Endometrial microvascular endothelial cells (primary cell): ENCODE measurements around the gene CHAT. TPM values are rescaled to one million over a fixed set of nuclear protein-coding genes. Genes with fewer than 3 reads are reported as not detected.

Experiments used
- in situ Hi-C: cut with HindIII; loops from 2 replicates; pipeline ENCODE4 v1.10.0; 2017; ENCODE audit warnings: low sequenced_read_pairs, low pct_unique_long_range_greater_than_20kb; ENCODE audit errors: inconsistent ontology term
- total RNA-seq: library from RNA; depleted of rRNA; stranded (reverse); fragments of >200 nt; gene quantifications from one replicate; pipeline ENCODE4 v1.2.3, GENCODE V29; 2015; ENCODE audit errors: inconsistent ontology term

The CHAT gene
- total RNA-seq, 1 donor from 2014 or later: not detected

DNA sequence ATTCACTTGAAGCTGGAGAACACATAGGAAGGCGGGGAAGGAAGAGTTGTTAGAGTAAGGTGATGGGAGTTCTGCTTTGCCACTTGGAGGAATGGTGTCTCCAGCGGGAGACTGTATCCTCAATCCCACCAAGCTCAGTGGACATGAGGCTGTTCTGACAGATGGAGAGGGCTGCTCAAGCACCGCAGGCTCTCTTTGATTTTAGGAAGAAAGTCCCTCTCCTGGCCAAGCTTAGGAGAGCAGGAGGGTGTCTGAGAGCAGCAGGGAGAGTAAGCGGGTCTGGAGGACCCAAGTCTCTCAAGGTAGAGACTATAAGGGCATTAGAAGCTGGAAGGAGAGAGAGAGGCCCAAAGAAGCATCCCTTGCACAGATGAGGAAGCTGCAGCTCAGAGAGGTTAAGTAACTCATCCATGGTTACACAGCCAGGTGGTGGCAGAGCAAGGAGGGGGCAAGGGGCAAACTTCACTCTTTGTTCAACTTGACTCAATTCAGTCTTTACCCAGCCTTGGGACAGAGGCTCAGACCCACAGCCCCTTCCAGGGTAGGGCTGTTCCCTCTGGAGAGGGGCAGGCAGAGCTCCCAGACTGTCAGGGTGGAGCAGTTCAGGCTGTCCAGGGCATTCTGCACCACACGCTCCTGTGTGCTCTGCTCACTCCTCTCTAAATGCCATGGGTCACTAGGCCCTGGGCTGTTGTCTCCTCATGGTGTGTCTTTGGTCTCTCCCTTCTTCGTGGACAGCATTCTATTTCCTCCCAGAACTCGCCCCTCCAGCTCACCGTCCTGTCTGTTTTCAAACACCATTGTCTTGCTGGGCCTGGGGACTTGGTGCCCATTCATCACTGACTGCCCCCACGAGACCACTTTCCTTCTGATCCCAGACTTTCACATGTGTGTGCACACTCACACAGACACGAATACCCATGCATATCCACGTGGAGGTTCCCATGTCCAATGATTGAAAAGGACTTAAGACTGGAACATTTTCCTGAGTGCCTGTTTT is 8.9 kb downstream of the CHAT start:
- in situ Hi-C loops: no loop called here

GRCh38 chr10:49624629-49625028 is 10.8 kb downstream of the CHAT start:
- in situ Hi-C loops: no loop called here

DNA sequence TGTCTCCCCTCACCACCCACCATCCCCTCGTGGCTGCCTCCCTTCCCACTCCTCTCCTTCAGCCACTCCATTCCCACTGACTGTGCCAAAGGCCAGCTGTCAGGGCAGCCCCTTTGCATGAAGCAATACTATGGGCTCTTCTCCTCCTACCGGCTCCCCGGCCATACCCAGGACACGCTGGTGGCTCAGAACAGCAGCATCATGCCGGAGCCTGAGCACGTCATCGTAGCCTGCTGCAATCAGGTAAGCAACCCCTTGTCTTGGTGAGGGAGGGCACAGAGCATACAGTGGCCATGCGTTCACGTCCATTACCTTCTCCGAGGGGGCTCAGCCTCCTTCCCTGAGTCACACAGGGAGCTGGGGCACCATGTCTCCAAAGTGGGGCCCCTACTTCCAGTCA is 11.6 kb downstream of the CHAT start:
- in situ Hi-C loops: no loop called here

GRCh38 chr10:49627038-49627437 is 13.2 kb downstream of the CHAT start:
- in situ Hi-C loops: no loop called here

GRCh38 chr10:49627644-49628247 is 13.9 kb downstream of the CHAT start:
- in situ Hi-C loops: no loop called here

DNA sequence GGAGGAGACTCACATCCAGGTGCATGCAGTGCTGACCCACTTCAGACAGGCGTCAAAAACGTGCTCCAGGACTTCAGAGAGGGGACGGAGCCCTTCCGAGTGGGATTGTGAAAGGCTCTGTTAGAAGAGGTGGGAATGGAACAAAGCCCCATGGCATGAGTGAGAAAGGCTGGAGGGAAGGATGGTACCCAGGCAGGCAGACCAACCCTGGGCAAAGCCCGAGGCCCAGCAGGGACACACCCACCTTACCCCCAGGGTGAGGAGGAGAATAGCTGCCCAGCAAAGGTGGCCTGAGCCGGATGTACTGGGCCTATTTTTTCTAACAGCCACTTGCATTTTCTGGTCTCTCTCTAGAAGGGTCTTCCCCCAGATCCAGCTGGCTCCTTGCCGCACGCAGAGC is 14.8 kb downstream of the CHAT start:
- in situ Hi-C loops: no loop called here

DNA sequence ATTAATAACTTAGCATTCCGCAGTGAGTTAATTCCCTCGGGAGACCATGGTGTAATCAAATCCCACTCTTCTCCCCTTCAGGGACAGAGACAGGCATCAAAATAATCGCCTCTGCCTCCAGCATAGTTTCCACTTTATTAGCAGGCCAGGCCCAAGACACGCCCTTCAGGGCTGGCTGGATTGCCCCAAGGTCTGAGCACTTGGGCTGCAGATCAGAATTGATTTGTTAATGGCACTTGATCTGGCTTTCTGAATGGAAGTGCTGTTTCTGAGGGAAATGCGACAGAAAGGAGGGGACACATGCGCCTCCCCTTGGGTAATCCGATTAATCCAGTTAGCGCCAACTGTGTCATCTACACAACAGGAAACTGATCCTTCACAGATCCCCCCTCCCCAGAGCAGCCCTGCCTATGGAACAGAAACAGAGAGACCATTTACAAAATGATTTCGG is 15.6 kb downstream of the CHAT start:
- in situ Hi-C loops: no loop called here

- in situ Hi-C loops: no loop called here
Measured at GRCh38 chr10:49631975-49632374, 18.1 kb downstream of the CHAT start.

DNA sequence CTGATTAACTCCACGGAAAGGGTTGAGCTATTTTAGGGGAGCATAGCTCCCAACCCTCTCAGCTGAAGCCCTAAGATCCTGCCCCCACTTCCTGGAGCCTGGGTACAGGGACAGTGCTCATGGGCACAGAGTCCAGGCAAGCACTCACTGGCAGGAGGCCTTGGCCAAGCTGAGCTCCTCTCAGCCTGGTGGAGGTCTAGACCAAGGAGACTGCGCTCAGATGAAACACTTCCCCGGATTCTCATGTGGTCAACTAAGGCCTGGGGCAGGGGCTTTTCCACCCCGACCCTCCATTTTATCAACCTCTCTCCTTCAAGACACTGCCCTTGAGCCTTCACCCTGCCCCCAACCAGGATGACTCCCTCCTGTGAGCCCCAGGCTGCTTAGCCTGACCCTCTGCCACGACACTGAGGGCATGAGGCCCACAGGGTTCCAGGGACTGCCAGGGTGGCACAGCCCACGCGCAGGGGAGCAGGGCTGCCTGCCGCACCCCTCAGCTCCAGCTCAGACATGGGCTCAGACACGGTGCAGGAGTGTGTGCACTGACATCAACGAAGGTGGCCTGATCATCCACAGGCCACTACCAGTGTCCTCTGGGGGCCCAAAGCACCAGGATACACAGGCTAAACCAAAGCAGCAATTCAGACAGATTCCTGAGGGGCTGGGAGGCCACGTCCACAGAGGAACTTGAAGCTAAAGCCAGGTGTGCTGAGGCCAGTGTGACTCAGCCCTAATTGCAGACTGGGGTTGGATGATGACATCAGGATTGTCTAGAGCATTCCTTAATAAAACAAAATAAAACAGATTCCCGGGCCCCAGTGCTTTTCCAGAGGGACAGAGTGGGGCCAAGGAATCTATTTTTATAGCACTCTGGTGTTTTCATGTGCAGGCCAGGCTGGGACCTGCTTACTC is 18.8 kb downstream of the CHAT start:
- in situ Hi-C loops: no loop called here

GRCh38 chr10:49633327-49634068 is 19.7 kb downstream of the CHAT start:
- in situ Hi-C loops: no loop called here

DNA sequence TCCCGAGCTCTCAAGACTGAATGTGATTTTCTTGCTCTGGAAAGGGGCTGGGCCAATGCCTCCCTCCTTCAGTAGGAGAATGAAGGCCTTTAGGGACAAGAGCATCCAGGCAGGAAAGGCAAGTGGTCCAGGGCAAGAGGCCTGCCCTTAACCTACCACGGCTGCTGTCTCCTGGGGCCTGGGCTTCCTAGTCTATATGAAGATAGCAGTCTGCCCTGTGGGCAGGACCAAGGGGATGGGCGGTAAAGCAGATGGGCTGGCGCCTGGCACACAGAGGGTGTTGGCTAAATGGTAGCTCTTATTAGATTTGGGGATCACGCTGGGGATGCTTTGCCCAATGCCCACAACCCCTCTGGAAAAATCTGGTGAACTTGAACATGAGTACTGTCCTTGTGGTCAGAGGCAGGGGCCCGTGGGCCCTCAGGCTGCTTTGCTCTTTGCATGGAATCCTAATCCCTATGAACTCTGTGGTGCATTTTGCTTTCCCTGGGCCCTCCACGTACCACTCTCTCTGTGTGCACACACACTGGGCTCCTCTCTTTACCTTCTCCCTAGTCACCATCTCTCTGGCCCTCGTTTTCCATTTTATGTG is 20.3 kb downstream of the CHAT start:
- in situ Hi-C loops: no loop called here

- in situ Hi-C loops: no loop called here
Measured at GRCh38 chr10:49642311-49642710, 28.5 kb downstream of the CHAT start.

DNA sequence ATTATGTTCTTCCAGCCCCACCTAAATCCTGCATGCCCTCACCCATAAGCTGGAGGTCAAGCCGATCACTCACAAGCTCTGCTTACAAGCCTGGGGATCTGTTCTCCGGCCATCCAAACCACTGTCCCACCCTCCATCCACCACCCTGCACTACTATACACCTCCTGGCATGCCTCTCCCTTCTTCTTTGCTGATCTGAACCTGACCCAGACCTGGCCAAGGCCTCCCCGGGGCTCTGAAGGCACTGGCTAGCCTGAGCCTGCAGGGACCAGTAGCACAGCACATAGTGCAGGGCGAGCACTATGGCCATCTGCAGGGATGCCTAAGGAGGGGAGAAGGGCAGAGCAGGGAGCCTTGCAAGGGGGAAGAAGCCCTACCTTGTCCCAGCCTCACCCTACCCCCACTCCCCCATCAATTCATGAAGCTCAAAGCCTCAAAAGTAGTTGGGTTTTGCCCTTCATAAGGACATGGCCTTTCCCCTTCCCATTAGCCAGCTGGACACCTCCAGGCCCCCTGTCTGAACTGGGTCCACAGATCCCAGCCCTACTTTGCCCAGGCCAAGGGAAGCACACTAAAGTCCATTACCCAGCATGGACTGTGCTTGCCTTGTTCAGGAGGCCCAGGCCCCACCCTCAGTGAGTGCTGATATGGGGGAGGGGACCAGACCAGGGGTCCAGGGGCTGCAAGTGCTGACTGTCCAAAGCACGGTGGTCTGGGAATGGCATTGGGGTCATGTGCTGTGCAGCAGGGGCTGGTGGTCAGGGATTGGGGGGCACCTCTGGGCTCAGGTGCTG is 29.6 kb downstream of the CHAT start:
- in situ Hi-C loops: no loop called here

GRCh38 chr10:49644035-49644646 is 30.3 kb downstream of the CHAT start:
- in situ Hi-C loops: no loop called here

- in situ Hi-C loops: no loop called here
Measured at GRCh38 chr10:49645417-49645816, 31.6 kb downstream of the CHAT start.

DNA sequence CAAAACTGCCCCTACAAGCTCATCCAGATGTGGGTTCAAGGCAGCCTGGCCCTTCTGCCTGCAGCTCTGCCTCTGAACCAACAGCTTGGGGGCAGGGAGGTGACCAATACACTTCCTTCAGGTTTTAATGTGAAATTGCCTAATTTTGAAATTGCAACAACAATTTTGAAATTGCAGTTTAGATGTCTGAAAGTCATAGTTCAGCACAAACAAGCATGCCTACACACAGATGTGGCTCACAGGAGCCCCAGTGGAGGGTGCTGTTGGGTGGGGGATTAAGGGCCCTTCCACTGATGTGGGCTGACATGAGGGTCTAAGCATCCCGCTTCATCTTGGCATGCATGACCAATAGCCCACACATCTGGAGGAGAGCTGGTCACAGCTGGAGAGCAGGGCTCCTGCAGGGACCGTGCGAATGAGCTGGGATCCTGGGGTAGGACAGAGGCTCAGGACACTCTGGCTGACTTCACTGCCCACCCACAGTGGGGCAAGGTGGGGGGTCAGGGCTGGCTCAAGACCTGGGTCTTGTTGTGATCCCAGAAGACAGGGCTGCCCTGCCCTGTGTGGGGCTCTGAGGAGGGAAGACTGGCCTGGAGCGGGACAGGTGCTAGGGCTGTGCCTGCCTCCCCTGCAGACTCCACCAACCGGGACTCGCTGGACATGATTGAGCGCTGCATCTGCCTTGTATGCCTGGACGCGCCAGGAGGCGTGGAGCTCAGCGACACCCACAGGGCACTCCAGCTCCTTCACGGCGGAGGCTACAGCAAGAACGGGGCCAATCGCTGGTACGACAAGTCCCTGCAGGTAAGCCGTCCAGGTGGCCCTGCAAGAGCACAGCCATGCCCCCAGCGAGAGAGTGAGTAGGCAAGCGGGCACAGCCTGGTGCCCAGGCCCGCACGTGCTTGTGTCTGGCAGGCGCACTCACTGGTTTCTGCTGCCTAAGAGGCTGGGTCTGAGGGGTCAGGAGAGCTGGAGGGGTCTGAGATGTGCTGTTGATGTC is 32.3 kb downstream of the CHAT start:
- in situ Hi-C loops: no loop called here
